Measurements from ENCODE around the gene KATNB1.
"Not testable (repeated sequence)": the region's sequence is repeated elsewhere in the genome, so short reads cannot be mapped to it uniquely, and the experiment has no call there.

KATNB1 gene

GRCh38 chr16:57725554-57725953 lies 10.0 kb upstream of the KATNB1 start:
- no peak for DNase-seq (ENCODE audit: low spot score)

GRCh38 chr16:57725976-57726375 lies 9.6 kb upstream of the KATNB1 start:
- DNase-seq (ENCODE audit: low spot score), result no peak

- DNase-seq (ENCODE audit: low spot score), result no peak
Measured at GRCh38 chr16:57726433-57726947, 9.1 kb upstream of the KATNB1 start.

- DNase-seq (ENCODE audit: low spot score), result no peak
Measured at GRCh38 chr16:57727610-57728009, 8.0 kb upstream of the KATNB1 start.

GRCh38 chr16:57728336-57729181 lies 7.0 kb upstream of the KATNB1 start:
- DNase-seq (ENCODE audit: low spot score), result no peak

GRCh38 chr16:57729182-57729484 lies 6.4 kb upstream of the KATNB1 start:
- no peak for DNase-seq (ENCODE audit: low spot score)

GRCh38 chr16:57729852-57730251 lies 5.7 kb upstream of the KATNB1 start:
- DNase-seq (ENCODE audit: low spot score), result not testable (repeated sequence)

GRCh38 chr16:57730771-57731730 lies 4.5 kb upstream of the KATNB1 start:
- DNase-seq (ENCODE audit: low spot score), result no peak

- DNase-seq (ENCODE audit: low spot score), result peak; percentile 69
Measured at GRCh38 chr16:57732037-57732436, 3.5 kb upstream of the KATNB1 start.

- no peak for DNase-seq (ENCODE audit: low spot score)
Measured at GRCh38 chr16:57732714-57733113, 2.9 kb upstream of the KATNB1 start.

- no peak for DNase-seq (ENCODE audit: low spot score)
Measured at GRCh38 chr16:57734308-57734924, 1.2 kb upstream of the KATNB1 start.

- peak; percentile 99 for DNase-seq (ENCODE audit: low spot score)
Measured at GRCh38 chr16:57734925-57735754, 430 bp upstream of the KATNB1 start.

GRCh38 chr16:57736419-57737351 lies 1.1 kb downstream of the KATNB1 start:
- peak; percentile 75 for DNase-seq (ENCODE audit: low spot score)

GRCh38 chr16:57738844-57739243 lies 3.3 kb downstream of the KATNB1 start:
- DNase-seq (ENCODE audit: low spot score), result no peak

- no peak for DNase-seq (ENCODE audit: low spot score)
Measured at GRCh38 chr16:57739756-57740422, 4.3 kb downstream of the KATNB1 start.

GRCh38 chr16:57740423-57741071 lies 5.0 kb downstream of the KATNB1 start:
- no peak for DNase-seq (ENCODE audit: low spot score)

GRCh38 chr16:57741660-57742191 lies 6.2 kb downstream of the KATNB1 start:
- DNase-seq (ENCODE audit: low spot score), result no peak

GRCh38 chr16:57742543-57742942 lies 7.0 kb downstream of the KATNB1 start:
- no peak for DNase-seq (ENCODE audit: low spot score)

- DNase-seq (ENCODE audit: low spot score), result no peak
Measured at GRCh38 chr16:57743458-57743857, 7.9 kb downstream of the KATNB1 start.
